ENCODE results near the gene ETV5. TPM values are rescaled to one million over a fixed set of nuclear protein-coding genes. Genes with fewer than 3 reads are reported as not detected.
"Not testable (repeated sequence)": the region's sequence is repeated elsewhere in the genome, so short reads cannot be mapped to it uniquely, and the experiment has no call there.

The ETV5 gene
- total RNA-seq, 4 donors from 2014 or later: 5.9 to 15.5 (median 9.7) TPM

DNA sequence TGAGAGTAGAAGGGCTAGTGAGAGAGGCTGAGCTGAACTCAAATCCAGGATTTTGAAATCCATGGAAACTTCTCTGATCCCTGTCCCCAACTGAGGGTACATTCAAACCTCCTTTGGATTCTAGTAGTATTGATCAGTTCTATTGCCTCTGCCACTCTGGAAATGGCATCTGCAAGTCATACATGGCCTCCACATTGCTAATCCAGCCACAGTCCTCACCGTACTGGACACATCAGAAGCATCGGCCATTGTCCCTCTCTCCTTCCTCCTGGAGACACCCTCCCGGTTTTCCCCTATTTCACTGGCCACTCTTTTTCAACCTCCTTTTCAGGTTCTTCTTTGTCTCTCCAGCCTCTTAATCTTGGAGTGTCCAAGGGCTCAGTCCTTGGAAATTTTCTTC, 66.9 kb downstream of the ETV5 start:
- no peak for ATAC-seq
- no peak overlapping the region for H3K27ac ChIP-seq
- no peaks in the 10 kb centered on the region for H3K36me3 ChIP-seq
- H3K9me3 ChIP-seq: peaks cover 0 to 11% (median 0%) of the 10 kb centered on the region in 3 donors
- H3K4me1 ChIP-seq: no peaks in the 10 kb centered on the region
- no peak overlapping the region for H3K4me3 ChIP-seq
- TF ChIP-seq, protein P1, sequence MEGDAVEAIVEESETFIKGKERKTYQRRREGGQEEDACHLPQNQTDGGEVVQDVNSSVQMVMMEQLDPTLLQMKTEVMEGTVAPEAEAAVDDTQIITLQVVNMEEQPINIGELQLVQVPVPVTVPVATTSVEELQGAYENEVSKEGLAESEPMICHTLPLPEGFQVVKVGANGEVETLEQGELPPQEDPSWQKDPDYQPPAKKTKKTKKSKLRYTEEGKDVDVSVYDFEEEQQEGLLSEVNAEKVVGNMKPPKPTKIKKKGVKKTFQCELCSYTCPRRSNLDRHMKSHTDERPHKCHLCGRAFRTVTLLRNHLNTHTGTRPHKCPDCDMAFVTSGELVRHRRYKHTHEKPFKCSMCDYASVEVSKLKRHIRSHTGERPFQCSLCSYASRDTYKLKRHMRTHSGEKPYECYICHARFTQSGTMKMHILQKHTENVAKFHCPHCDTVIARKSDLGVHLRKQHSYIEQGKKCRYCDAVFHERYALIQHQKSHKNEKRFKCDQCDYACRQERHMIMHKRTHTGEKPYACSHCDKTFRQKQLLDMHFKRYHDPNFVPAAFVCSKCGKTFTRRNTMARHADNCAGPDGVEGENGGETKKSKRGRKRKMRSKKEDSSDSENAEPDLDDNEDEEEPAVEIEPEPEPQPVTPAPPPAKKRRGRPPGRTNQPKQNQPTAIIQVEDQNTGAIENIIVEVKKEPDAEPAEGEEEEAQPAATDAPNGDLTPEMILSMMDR (IDR thresholded peaks at IDR 0.05): no peak
- TF ChIP-seq EP300 (IDR thresholded peaks at IDR 0.05) (no peak), POLR2A (IDR thresholded peaks at IDR 0.05) (no peak), POLR2AphosphoS5 (IDR thresholded peaks at IDR 0.05) (no peak)
- WGBS, 2 donors (ENCODE audit: low coverage in 1 of 2): 88 to 100% methylated on average over 3 of the region's 3 CpGs
- H3K27me3 ChIP-seq: peaks cover 4% of the 10 kb centered on the region

DNA sequence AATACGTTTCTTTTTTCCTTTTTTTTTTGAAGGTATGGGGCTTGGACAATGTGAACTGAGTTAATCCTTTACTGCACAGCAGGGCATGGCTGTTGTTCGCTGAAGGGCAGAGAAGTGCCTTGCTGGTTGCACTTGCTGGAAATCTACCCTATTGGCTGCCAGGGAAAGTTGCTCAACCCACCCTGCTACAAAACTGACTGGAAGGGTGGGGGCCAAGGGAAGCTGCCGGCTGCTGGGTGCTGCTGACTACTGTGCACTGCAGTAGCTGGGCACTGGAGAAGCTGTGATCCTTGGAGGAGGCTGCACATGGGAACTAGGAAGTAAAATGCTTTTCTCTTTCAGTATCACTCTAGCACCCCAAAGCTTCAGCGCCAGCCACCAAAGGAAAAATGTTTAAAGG, 70.5 kb downstream of the ETV5 start:
- Histone ChIP-seq H3K4me1 (no peaks in the 10 kb centered on the region), H3K36me3 (no peaks in the 10 kb centered on the region), H3K27ac (no peak overlapping the region), H3K27me3 (peaks cover 8% of the 10 kb centered on the region), H3K9me3 (peaks cover 0 to 11% (median 0%) of the 10 kb centered on the region in 3 donors), H3K4me3 (no peak overlapping the region)
- no peak for ATAC-seq
- 54 to 66% methylated on average over 2 to 4 of the region's 4 CpGs for WGBS, 2 donors (ENCODE audit: low coverage in 1 of 2)
- TF ChIP-seq, protein P1 (IDR thresholded peaks at IDR 0.05): no peak
- TF ChIP-seq POLR2A (IDR thresholded peaks at IDR 0.05) (no peak), EP300 (IDR thresholded peaks at IDR 0.05) (no peak), POLR2AphosphoS5 (IDR thresholded peaks at IDR 0.05) (no peak)

DNA sequence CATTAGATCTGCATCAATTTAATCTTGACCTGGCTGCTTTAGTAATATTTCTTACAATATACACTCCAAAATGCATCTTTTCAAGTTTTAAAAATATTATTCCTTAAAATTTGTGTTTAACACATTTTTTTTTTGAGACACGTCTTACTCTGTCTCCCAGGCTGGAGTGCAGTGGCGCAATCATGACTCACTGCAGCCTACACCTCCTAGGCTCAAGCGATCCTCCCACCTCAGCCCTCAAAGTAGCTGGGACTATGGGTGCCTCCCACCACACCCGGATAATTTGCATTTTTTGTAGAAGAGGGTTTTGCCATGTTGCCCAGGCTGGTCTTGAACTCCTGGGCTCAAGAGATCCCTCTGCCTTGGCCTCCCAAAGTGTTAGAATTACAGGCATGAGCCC, 73.6 kb downstream of the ETV5 start:
- Histone ChIP-seq H3K4me1 (no peaks in the 10 kb centered on the region), H3K9me3 (peaks cover 0 to 11% (median 0%) of the 10 kb centered on the region in 3 donors), H3K36me3 (no peaks in the 10 kb centered on the region), H3K4me3 (no peak overlapping the region), H3K27ac (no peak overlapping the region), H3K27me3 (peaks cover 19% of the 10 kb centered on the region)
- TF ChIP-seq POLR2A (IDR thresholded peaks at IDR 0.05) (no peak), EP300 (IDR thresholded peaks at IDR 0.05) (no peak), POLR2AphosphoS5 (IDR thresholded peaks at IDR 0.05) (no peak)
- TF ChIP-seq, protein P1 (IDR thresholded peaks at IDR 0.05): no peak
- no peak for ATAC-seq
- 64 to 70% methylated on average over 2 to 4 of the region's 4 CpGs for WGBS, 2 donors (ENCODE audit: low coverage in 1 of 2)

DNA sequence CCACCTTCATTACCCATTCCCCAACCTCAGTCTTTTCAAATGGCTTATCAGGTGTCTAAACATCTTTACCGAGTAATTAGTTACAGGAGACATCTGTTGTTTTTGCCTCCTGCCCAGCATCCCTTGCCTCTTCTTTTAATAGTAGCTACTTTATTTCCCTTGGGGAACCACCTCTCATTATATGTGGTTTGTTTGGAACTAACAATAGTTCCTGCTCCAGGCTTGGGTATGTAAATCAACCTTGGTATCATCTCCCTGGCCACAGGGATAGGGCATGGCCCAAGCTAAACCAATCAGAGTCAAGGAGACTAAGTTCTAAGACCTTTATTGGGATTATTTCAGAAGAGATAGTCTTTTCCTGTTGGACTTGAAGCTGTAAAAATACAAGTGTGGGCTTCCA, 76.6 kb downstream of the ETV5 start:
- Histone ChIP-seq H3K27ac (no peak overlapping the region), H3K27me3 (peaks cover 19% of the 10 kb centered on the region), H3K4me3 (no peak overlapping the region), H3K36me3 (no peaks in the 10 kb centered on the region), H3K4me1 (no peaks in the 10 kb centered on the region), H3K9me3 (no peaks in the 10 kb centered on the region)
- ATAC-seq: no peak
- WGBS, 2 donors (ENCODE audit: low coverage in 1 of 2): 93 to 100% methylated on average over 1 of the region's 1 CpG
- TF ChIP-seq, protein P1 (IDR thresholded peaks at IDR 0.05): no peak
- TF ChIP-seq POLR2A (IDR thresholded peaks at IDR 0.05): no peak
- TF ChIP-seq EP300 (IDR thresholded peaks at IDR 0.05): no peak
- TF ChIP-seq POLR2AphosphoS5 (IDR thresholded peaks at IDR 0.05): no peak

DNA sequence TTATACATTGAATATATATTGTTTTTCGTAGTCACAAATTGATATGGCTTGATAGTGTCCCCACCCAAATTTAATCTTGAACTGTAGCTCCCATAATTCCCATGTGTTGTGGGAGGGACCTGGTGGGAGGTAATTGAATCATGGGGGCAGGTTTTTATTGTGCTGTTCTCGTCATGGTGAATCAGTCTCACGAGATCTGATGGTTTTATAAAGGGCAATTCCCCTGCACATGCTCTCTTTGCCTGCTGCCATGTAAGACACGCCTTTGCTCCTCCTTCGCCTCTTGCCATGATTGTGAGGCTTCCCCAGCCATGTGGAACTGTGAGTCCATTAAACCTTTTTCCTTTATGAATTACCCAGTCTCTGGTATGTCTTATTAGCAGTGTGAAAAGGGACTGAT, 82.9 kb downstream of the ETV5 start:
- WGBS, 2 donors (ENCODE audit: low coverage in 1 of 2): 77 to 82% methylated on average over 3 to 5 of the region's 5 CpGs

More for the DNA sequence above, 82.9 kb downstream of the ETV5 start:
- not testable (repeated sequence) for H3K4me3 ChIP-seq, H3K36me3 ChIP-seq, ATAC-seq, H3K27me3 ChIP-seq, H3K4me1 ChIP-seq, H3K27ac ChIP-seq, H3K9me3 ChIP-seq
